GM18505 (cell line): ENCODE measurements around the gene VOPP1.

Source experiments
- ATAC-seq: cut with Tn5 transposase; IDR thresholded peaks from one replicate; pipeline ENCODE4 v1.9.1; 2021; ENCODE audit not compliant: unreplicated experiment
- POLR2A ChIP-seq: IDR thresholded peaks from 4 replicates; pipeline ENCODE4 v1.6.1; 2011; ENCODE audit warnings: borderline replicate concordance; ENCODE audit not compliant: insufficient read depth, insufficient read length; ENCODE audit errors: extremely low read depth

Gene VOPP1

GRCh38 chr7:55486192-55486590, 86.1 kb downstream of the VOPP1 start:
- no peak for TF ChIP-seq POLR2A
- ATAC-seq, result no peak

GRCh38 chr7:55485501-55486191, 86.7 kb downstream of the VOPP1 start:
- no peak for TF ChIP-seq POLR2A
- ATAC-seq, result no peak

- no peak for TF ChIP-seq POLR2A
- no peak for ATAC-seq
These were observed 87.5 kb downstream of the VOPP1 start for GRCh38 chr7:55484834-55485233.

- ATAC-seq, result no peak
- no peak for TF ChIP-seq POLR2A
These were observed 88.1 kb downstream of the VOPP1 start for GRCh38 chr7:55484241-55484640.

- no peak for TF ChIP-seq POLR2A
- ATAC-seq, result no peak
These were observed 89.3 kb downstream of the VOPP1 start for GRCh38 chr7:55483046-55483445.

GRCh38 chr7:55481155-55481554, 91.1 kb downstream of the VOPP1 start:
- TF ChIP-seq POLR2A, result no peak
- no peak for ATAC-seq

GRCh38 chr7:55478700-55479099, 93.6 kb downstream of the VOPP1 start:
- no peak for ATAC-seq
- no peak for TF ChIP-seq POLR2A

GRCh38 chr7:55477781-55478374, 94.4 kb downstream of the VOPP1 start:
- no peak for ATAC-seq
- no peak for TF ChIP-seq POLR2A

GRCh38 chr7:55476852-55477780, 95.2 kb downstream of the VOPP1 start:
- no peak for TF ChIP-seq POLR2A
- no peak for ATAC-seq

GRCh38 chr7:55475855-55476803, 96.2 kb downstream of the VOPP1 start:
- TF ChIP-seq POLR2A, result no peak
- ATAC-seq, result no peak

- ATAC-seq, result no peak
- TF ChIP-seq POLR2A, result no peak
These were observed 97.1 kb downstream of the VOPP1 start for GRCh38 chr7:55474944-55475854.

- no peak for ATAC-seq
- no peak for TF ChIP-seq POLR2A
These were observed 98.4 kb downstream of the VOPP1 start for GRCh38 chr7:55473932-55474331.
